GM23338 (cell line): Measurements from ENCODE around the gene TMEM106A. TPM values are rescaled to one million over a fixed set of nuclear protein-coding genes. Genes with fewer than 3 reads are reported as not detected.
"Not testable (repeated sequence)": the region's sequence is repeated elsewhere in the genome, so short reads cannot be mapped to it uniquely, and the experiment has no call there.

Experiments used
- ATAC-seq: fragments of 200-7000 bp; cut with Tn5 transposase; 3 replicates; pipeline ENCODE4 v1.9.1; 2020
- DNase-seq: peaks from one replicate; pipeline ENCODE4 v3.0.0-alpha.2; 2015; ENCODE audit warnings: low spot score
- H2AFZ ChIP-seq: fragments of 200-600 bp; sonication (generic); 2 replicates; pipeline ENCODE4 v1.8.0; 2016; ENCODE audit warnings: antibody characterized with exemption, mild to moderate bottlenecking, moderate library complexity
- H3F3A ChIP-seq: fragments of 200-600 bp; sonication (generic); replicated peaks from 2 replicates; pipeline ENCODE4 v1.8.0; 2017; ENCODE audit warnings: antibody characterized with exemption, mixed run types, low read depth
- H3K27ac ChIP-seq: fragments of 200-600 bp; sonication (generic); 2 replicates; pipeline ENCODE4 v1.6.1; 2016; ENCODE audit warnings: low read depth
- H3K27me3 ChIP-seq: fragments of 200-600 bp; sonication (generic); 2 replicates; pipeline ENCODE4 v1.8.0; 2016; ENCODE audit warnings: mild to moderate bottlenecking, mixed run types, moderate library complexity; ENCODE audit not compliant: insufficient read depth
- H3K36me3 ChIP-seq: fragments of 200-600 bp; sonication (generic); 2 replicates; pipeline ENCODE4 v1.8.0; 2016; ENCODE audit warnings: mild to moderate bottlenecking; ENCODE audit not compliant: insufficient read depth
- H3K4me1 ChIP-seq: fragments of 200-600 bp; sonication (generic); 2 replicates; pipeline ENCODE4 v1.8.0; 2016; ENCODE audit warnings: mild to moderate bottlenecking, moderate library complexity; ENCODE audit not compliant: insufficient read depth
- H3K4me2 ChIP-seq: fragments of 200-600 bp; sonication (generic); 2 replicates; pipeline ENCODE4 v1.7.1; 2017; ENCODE audit warnings: mixed run types
- H3K4me3 ChIP-seq: fragments of 200-600 bp; sonication (generic); 2 replicates; pipeline ENCODE4 v1.6.1; 2016; ENCODE audit warnings: mixed run types
- H3K79me2 ChIP-seq: fragments of 200-600 bp; sonication (generic); replicated peaks from 2 replicates; pipeline ENCODE4 v1.8.0; 2017; ENCODE audit warnings: mild to moderate bottlenecking; ENCODE audit not compliant: insufficient read depth
- H3K9me2 ChIP-seq: fragments of 200-600 bp; sonication (generic); 2 replicates; pipeline ENCODE4 v1.8.0; 2017; ENCODE audit not compliant: insufficient read depth
- H4K20me1 ChIP-seq: fragments of 200-600 bp; sonication (generic); replicated peaks from 2 replicates; pipeline ENCODE4 v1.8.0; 2017; ENCODE audit warnings: mild to moderate bottlenecking; ENCODE audit not compliant: insufficient read depth
- H3K27ac Mint-ChIP-seq: 2 replicates; pipeline ENCODE4 v1.8.0; 2020; ENCODE audit warnings: inconsistent platforms, mild to moderate bottlenecking, moderate library complexity, mixed read lengths
- H3K27me3 Mint-ChIP-seq: 3 replicates; pipeline ENCODE4 v1.8.0; 2022; ENCODE audit warnings: low read depth, mild to moderate bottlenecking, moderate library complexity, mixed read lengths, inconsistent platforms; ENCODE audit not compliant: insufficient read depth, poor library complexity
- H3K36me3 Mint-ChIP-seq: 3 replicates; pipeline ENCODE4 v1.8.0; 2021; ENCODE audit warnings: low read depth, mild to moderate bottlenecking, inconsistent platforms, moderate library complexity, mixed read lengths
- H3K4me1 Mint-ChIP-seq: 3 replicates; pipeline ENCODE4 v1.8.0; 2020; ENCODE audit warnings: mild to moderate bottlenecking, inconsistent platforms, mixed read lengths
- H3K4me3 Mint-ChIP-seq: 3 replicates; pipeline ENCODE4 v1.8.0; 2021; ENCODE audit warnings: moderate library complexity, mild to moderate bottlenecking, inconsistent platforms, mixed read lengths
- H3K9me3 Mint-ChIP-seq: 3 replicates; pipeline ENCODE4 v1.8.0; 2020; ENCODE audit warnings: moderate library complexity, mild to moderate bottlenecking, inconsistent platforms, mixed read lengths
- polyA plus RNA-seq: library from polyadenylated mRNA; unstranded; fragments of >200 nt; fragmentation: Nextera tagmentation; extraction: Ambion mirVana; gene quantifications from 2 replicates; pipeline ENCODE4 v1.2.1, GENCODE V29; 2016
- small RNA-seq: library from RNA; depleted of rRNA; stranded (forward); fragments of <200 nt; gene quantifications from one replicate; pipeline ENCODE3, GENCODE V24; 2014; ENCODE audit warnings: low replicate concordance
- total RNA-seq: library from RNA; depleted of rRNA; stranded (reverse); fragments of >200 nt; shearing (Covaris generic); gene quantifications from 2 replicates; pipeline ENCODE4 v1.2.3, GENCODE V29; 2014; rRNA removed

The TMEM106A gene
- total and polyA plus RNA-seq, 2 experiments from 2014 or later, result 1.1 to 1.5 TPM

DNA sequence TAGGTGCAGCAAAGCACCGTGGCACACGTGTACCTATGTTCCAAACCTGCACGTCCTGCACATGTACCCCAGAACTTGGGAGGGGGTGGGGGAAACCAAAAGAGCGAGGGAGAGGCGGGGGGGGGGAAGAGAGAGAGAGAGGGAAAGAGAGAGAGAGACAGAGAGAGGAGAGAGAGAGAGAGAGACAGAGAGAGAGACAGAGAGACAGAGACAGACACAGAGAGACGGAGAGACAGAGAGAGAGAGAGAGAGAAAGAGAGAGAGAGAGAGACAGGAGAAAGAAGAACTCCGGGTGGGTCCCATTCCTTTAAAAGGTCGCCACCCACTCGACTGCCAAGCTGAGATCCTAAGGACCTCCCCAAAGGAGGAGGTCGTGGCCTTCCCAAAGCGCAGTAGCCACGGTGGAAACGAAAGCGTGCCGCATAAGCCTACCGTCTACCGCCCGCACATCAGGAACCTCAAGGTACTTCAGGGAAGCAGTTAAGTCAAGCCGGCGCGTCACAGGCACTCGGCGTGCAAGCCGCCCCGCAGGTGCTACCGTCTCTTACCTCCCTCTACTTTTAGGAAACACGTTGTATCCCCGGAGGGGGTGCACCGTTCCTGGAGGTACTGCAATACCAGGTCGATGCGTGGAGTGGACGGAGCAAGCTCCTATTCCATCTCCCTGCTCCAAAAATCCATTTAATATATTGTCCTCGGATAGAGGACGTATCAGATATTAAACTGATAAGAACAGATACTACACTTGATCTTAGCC, 29.1 kb downstream of the TMEM106A start:
- not testable (repeated sequence) for H3K27me3 Mint-ChIP-seq, H3K27me3 ChIP-seq, H3K27ac ChIP-seq, H3K36me3 Mint-ChIP-seq, H3K79me2 ChIP-seq, H3K4me3 ChIP-seq, H3K4me1 Mint-ChIP-seq, H3K4me3 Mint-ChIP-seq, H3K27ac Mint-ChIP-seq, H3K4me2 ChIP-seq, H3K4me1 ChIP-seq, H4K20me1 ChIP-seq, H3F3A ChIP-seq, H3K9me3 Mint-ChIP-seq, H2AFZ ChIP-seq, DNase-seq, H3K36me3 ChIP-seq, H3K9me2 ChIP-seq
- peak; percentile 71 for ATAC-seq

DNA sequence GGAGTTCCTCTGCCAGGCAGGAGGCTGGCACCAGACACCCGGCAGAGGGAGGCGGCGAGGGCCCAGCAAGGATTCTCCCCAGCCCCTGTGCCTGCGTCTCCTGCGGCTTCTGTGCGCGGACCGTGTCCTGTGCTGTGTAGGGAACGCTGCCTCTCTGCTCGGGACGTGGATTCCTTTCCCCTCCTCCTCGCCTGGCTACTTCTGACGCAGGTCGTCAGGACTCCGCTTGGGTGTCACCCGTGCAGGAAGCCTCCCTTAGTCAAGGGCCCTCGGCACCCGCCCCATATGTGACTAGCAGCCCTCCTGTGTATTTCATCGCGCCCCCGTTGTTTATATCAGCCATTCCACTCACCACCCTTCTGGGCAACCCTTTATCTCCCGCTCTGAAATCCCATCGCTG, 34.8 kb downstream of the TMEM106A start:
- H3K79me2 ChIP-seq, H3K4me1 Mint-ChIP-seq, H3K27me3 Mint-ChIP-seq, H3K4me1 ChIP-seq, H3K36me3 Mint-ChIP-seq, H3K27me3 ChIP-seq, H3K27ac Mint-ChIP-seq, H2AFZ ChIP-seq, H4K20me1 ChIP-seq, H3K27ac ChIP-seq, H3F3A ChIP-seq, DNase-seq, ATAC-seq, H3K9me3 Mint-ChIP-seq, H3K4me3 Mint-ChIP-seq, H3K9me2 ChIP-seq, H3K36me3 ChIP-seq: not testable (repeated sequence)
- Histone ChIP-seq H3K4me2 (peak overlapping the region; percentile 75; the same call in 1 of the 2 replicates), H3K4me3 (0 out of 2 replicates have a peak overlapping the region, but pooled peaks have one; percentile 42)

Small RNA genes lying within 50 kb of the gene (small RNA-seq; reads per million reads assigned to genes)
- gene AC060780.2, result not detected
- not detected for gene AC060780.3
- gene RF00004, result not detected
- not detected for gene RNU2-1

Other genes with a start within 250 kb of the TMEM106A start
- gene AARSD1, start 247.4 kb upstream of the TMEM106A start, total RNA-seq, result 25.7 and 28.4 TPM in 2 replicates
- gene AARSD1, start 247.4 kb upstream of the TMEM106A start, polyA plus RNA-seq, result 69.6 and 74.4 TPM in 2 replicates
- gene PTGES3L, start 231.8 kb upstream of the TMEM106A start, total RNA-seq, result 2.3 and 7.7 TPM in 2 replicates
- 2.0 and 2.5 TPM in 2 replicates for gene PTGES3L, start 231.8 kb upstream of the TMEM106A start, polyA plus RNA-seq
- gene RUNDC1, start 231.3 kb upstream of the TMEM106A start, total RNA-seq, result 11.1 and 11.9 TPM in 2 replicates
- gene RUNDC1, start 231.3 kb upstream of the TMEM106A start, polyA plus RNA-seq, result 6.1 and 6.9 TPM in 2 replicates
- gene RPL27, start 213.5 kb upstream of the TMEM106A start, total RNA-seq, result 1,307 and 1,784 TPM in 2 replicates
- 2,722 and 2,793 TPM in 2 replicates for gene RPL27, start 213.5 kb upstream of the TMEM106A start, polyA plus RNA-seq
- gene IFI35, start 205.1 kb upstream of the TMEM106A start, total RNA-seq, result 2.3 and 3.3 TPM in 2 replicates
- 1.5 and 1.8 TPM in 2 replicates for gene IFI35, start 205.1 kb upstream of the TMEM106A start, polyA plus RNA-seq
- 227 and 300 TPM in 2 replicates for gene VAT1, start 189.5 kb upstream of the TMEM106A start, total RNA-seq
- gene VAT1, start 189.5 kb upstream of the TMEM106A start, polyA plus RNA-seq, result 233 and 267 TPM in 2 replicates
- 20.8 and 22.9 TPM in 2 replicates for gene RND2, start 186.6 kb upstream of the TMEM106A start, total RNA-seq
- gene RND2, start 186.6 kb upstream of the TMEM106A start, polyA plus RNA-seq, result 18.5 and 20.4 TPM in 2 replicates
- gene BRCA1, start 86.5 kb upstream of the TMEM106A start, total RNA-seq, result 31.9 and 45.9 TPM in 2 replicates
- 37.8 and 43.2 TPM in 2 replicates for gene BRCA1, start 86.5 kb upstream of the TMEM106A start, polyA plus RNA-seq
- gene NBR1, start 40.7 kb upstream of the TMEM106A start, total RNA-seq, result 32.3 and 36.8 TPM in 2 replicates
- gene NBR1, start 40.7 kb upstream of the TMEM106A start, polyA plus RNA-seq, result 10.1 and 12.6 TPM in 2 replicates
- not detected in 2 replicates for gene CCDC200, start 16.7 kb downstream of the TMEM106A start, total RNA-seq
- 0.31 TPM in 1 of 2 replicates, not detected in the other for gene CCDC200, start 16.7 kb downstream of the TMEM106A start, polyA plus RNA-seq
- gene RNU2-1, start 22.1 kb downstream of the TMEM106A start, total RNA-seq, result not detected in 2 replicates
- 9.2 and 11.2 TPM in 2 replicates for gene RNU2-1, start 22.1 kb downstream of the TMEM106A start, polyA plus RNA-seq
- gene ARL4D, start 187.1 kb downstream of the TMEM106A start, total RNA-seq, result 7.2 and 8.7 TPM in 2 replicates
- 9.5 and 11.5 TPM in 2 replicates for gene ARL4D, start 187.1 kb downstream of the TMEM106A start, polyA plus RNA-seq